SKM-1 treated with dmso at 0.1 percent for 144 hours (cell line): ENCODE data around the gene LDLRAD3.

Experiments used
- DNase-seq: peaks from one replicate; lab custom pipeline; 2025; ENCODE audit not compliant: unreplicated experiment; lab: John Stamatoyannopoulos, UW

Gene LDLRAD3

DNA sequence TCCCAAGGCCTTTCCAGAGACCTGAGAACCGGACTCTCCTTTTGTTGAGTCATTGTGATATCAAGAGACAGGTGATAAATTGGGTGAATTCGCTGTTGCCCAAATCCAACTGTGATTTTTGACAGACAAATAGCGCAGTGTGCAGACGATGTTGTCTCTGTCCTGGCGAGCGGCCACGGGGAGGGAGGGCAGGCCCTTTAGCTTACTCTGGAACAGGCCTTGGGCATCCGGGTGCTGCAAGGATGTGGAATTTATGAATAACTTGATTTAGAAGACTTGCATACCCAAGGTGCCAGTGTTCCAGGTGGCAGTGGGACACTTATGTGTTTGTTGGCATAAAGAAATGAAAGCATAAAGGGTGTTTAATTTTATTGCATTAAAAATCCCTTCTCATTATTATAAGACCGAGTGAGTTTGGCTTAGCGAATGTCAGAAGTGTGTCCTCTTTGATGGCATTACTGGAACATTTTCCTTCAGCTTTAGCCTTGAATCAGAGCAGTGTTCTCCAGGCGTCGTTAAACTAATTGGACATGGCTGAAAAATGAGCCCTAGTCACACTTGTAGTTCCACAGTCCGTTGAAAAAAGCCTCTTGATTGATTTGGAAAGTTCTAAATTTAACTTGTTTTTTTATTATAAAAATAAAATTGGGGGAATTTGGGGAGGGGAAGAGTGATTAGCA, 9.4 kb downstream of the LDLRAD3 start:
- DNase-seq, result no peak

DNA sequence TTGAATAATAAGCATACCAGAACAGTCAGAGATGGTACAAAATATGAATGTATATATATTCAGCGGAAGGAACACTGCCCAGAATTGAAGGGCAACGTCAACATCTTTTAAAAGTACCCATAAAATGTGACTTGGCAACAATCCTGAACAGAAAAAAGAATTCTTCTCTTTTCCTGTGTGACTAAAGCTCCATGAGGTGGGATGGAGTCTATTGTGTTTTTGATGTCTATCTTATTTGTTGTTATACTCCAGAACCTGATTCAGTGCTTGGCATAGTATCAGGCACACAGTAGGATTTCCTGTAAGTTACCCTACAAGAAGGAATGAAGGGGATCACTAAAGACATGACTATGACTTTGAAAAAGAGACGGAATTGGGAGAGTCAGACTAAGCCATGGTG, 10.3 kb downstream of the LDLRAD3 start:
- DNase-seq, result no peak

- DNase-seq, result no peak
These were observed 11.8 kb downstream of the LDLRAD3 start for GRCh38 chr11:35955636-35956035.

- no peak for DNase-seq
These were observed 18.7 kb downstream of the LDLRAD3 start for GRCh38 chr11:35962369-35963138.

- DNase-seq, result no peak
These were observed 20.0 kb downstream of the LDLRAD3 start for GRCh38 chr11:35963911-35964310.

GRCh38 chr11:35964841-35965240, 21.0 kb downstream of the LDLRAD3 start:
- no peak for DNase-seq

GRCh38 chr11:35967042-35967441, 23.2 kb downstream of the LDLRAD3 start:
- no peak for DNase-seq

DNA sequence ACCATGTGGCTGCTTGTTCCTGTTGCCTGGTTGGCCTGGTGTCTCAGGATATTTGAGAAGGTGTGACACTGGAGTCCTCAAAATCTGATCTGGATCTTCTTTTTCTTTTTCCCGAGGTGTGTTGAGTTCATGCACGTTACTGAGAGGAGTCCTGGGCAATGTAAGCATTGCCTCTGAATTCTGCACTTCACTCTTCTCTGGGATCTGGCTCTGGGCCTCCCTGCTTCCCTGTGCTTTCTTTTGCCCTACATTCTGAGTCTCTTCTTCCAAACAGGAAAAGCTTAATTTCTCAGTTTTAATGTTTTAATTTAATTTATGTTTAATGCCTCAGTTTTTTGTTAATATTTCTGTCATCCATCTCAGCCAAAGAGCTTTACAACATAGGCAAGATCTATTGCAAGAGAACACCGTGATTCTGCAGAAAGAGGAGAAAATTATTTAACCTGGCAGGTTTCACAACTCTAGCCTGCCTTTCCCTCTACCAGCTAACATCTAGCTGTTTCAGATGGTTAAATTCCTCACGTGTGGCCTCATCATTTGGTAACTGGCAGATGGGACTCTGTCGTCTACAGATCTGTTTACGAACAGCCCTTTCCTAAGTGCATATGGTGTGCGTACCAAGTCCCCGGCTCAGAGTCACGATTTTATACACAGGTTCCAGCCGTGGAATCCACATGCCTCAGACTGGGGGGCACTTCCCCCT, 24.7 kb downstream of the LDLRAD3 start:
- no peak for DNase-seq

GRCh38 chr11:35969089-35970042, 25.5 kb downstream of the LDLRAD3 start:
- no peak for DNase-seq

DNA sequence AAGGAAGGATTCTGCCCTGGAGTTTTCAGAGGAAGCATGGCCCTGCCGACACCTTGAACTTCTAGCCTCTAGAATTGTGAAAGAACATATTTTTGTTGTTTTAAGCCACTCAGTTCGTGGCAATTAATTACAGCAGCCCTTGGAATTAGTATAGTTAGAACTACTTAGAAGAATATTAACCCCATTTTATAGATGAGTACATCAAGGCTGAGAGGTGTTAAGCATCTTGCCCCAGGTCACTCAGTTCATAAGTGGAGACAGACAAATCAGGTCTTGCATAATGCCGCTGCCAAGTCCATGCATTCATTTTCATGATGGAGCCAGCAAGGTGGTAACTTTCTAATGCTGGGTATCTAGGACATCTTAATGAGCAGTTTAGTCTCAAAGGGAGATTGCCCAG, 26.6 kb downstream of the LDLRAD3 start:
- DNase-seq, result no peak

DNA sequence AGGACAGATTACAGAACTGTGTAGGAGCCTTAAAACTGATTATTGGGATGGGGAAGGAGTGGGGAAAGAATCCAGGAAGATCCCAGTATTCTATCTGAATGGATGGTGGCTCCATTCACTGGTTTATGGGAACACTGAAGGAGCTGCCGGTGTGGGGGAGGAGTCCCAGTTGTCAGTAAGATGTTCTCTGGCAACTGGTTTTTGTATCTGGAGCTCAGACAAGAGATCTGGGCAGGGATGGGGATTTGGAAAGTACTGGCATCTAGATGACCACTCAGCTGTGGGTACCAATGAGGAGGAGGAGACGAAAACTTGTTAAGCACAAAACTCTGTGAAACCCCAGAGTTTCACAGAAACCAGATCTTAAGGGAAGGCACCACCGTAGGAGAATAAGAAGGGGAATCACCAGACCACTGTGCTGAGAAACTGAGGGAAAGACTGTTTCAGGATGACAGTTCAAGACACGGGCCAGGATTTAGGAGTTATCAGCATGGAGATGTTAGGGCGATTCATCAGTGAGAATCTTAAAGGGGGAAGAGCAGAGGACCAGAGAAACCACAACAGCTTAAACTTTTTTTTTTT, 28.1 kb downstream of the LDLRAD3 start:
- DNase-seq, result no peak

DNA sequence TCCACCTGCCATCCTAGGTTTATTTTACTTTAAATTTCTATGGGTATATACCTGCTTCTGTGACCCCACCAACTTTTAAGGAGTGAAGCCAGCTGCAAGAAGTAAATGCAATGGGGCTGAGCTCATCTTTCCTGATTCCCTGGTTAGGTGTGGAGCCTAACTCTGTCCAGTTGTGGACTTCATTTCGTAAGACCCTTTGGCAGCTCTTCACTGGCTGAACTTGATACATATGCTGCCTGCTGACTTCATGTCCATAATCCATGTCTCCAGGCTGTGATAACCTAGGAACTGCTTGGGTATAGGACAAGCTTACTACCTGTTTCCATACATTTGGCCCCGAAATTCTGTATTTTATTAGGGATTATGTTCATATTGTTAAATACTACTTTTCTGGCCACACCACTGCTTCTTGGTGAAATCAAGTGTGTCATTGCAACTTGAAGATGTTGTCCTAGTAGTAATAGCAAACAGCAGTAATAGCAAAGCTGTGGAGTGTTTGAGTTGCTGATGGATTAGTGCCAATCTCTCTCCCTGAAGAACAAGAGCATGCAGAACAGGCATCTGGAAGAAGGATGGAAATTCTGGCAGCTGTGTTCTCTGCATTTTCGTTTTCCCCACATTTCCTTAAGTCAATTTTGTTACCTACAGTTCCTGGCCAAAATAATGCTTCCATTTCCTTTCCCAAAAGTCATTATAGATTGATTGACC, 31.2 kb downstream of the LDLRAD3 start:
- DNase-seq, result no peak

GRCh38 chr11:35976434-35976833, 32.6 kb downstream of the LDLRAD3 start:
- no peak for DNase-seq

- no peak for DNase-seq
These were observed 34.3 kb downstream of the LDLRAD3 start for GRCh38 chr11:35978183-35978582.

- DNase-seq, result no peak
These were observed 35.0 kb downstream of the LDLRAD3 start for GRCh38 chr11:35978891-35979290.

GRCh38 chr11:35980686-35981390, 37.0 kb downstream of the LDLRAD3 start:
- DNase-seq, result no peak

DNA sequence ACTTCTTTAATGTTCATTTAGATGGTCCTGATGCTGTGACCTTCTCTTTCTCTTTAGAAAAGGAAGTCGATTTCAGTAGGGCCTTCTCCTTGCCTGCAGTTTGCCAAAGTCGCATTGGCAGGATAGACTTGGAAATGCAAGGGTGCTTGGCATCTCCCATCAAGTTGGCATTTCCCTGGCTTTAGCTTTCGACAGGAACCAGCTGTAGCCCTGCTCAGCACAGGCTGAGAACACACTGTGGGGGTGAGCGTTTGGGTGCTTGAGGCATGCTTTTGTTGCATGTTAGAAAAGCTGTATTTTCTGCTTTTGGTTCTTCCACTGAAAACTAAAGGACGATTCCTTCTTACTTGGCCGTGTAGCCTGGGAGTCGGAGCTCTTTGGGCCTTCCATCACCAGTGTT, 37.7 kb downstream of the LDLRAD3 start:
- DNase-seq, result no peak

DNA sequence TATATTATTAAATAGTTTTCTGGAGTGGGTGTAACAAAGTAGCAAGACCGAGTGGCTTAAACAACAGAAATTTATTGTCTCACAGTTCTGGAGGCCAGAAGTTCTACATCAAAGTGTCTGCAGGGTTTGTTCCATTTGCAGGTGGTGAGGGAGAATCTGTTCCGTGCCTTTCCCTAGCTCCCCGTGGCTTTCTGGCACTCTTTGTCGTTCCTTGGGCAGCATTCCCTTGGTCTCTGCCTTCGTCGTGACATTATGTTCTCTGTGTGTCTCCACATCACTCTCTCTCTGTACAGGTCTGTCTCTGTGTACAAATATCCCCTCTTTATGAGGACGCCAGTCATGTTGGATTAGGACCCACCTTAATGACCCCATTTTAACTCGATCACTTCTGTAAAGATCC, 38.2 kb downstream of the LDLRAD3 start:
- no peak for DNase-seq

DNA sequence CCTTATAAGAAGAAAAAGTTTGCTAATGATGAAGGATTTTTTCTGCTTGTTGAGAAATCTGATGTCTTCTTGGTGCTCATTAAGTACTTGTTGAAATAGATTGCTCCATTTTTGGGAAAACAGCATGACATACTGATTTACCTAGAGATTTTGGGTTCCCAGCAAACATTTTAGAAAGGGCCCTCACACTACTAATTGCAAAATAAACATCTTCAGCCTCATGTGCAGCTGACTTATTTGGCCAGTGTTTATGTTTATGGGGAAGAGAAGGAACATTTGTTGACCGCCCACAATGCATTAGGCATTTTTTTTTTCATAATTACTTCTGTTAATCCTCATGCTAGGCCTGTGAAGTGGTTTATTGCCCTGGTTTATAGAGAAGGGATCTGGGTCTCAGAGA, 40.1 kb downstream of the LDLRAD3 start:
- no peak for DNase-seq
